ENCODE results near the gene IGF1R. TPM values are rescaled to one million over a fixed set of nuclear protein-coding genes. Genes with fewer than 3 reads are reported as not detected.

Gene IGF1R
- total RNA-seq, 2 experiments from 2014 or later: 22.8 to 24.7 TPM

DNA sequence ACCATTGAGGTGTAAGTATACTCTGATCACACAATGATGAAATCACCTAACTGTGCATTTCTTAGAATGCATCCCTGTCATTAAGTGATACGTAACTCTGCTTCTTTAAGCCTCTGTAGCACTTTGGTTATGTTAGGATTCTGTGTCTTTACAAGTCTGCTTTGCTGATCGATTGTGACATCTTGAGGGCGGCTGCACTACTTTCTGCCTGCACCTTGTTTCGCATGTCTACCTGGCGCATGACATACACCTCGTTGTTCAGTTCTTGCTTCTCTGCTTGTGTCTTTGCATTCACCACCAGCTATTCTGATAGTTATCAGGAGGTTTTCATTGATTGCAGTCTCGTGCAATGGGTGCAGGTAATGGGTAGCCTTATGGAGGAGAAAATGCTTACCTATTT lies 32.7 kb downstream of the IGF1R start:
- Mint-ChIP-seq H3K4me1 (ENCODE audit: low read depth) (peaks cover 39% of the 10 kb centered on the region), H3K4me3 (no peak overlapping the region), H3K36me3 (ENCODE audit: low read depth) (peaks cover 3% of the 10 kb centered on the region), H3K27ac (no peak overlapping the region), H3K9me3 (no peaks in the 10 kb centered on the region), H3K27me3 (no peaks in the 10 kb centered on the region)
- intact Hi-C loops (cut with micrococcal nuclease): no loop called here
- TF ChIP-seq CTCF (IDR thresholded peaks at IDR 0.05): no peak
- ATAC-seq (no peak), DNase-seq (no peak)
- ChIA-PET CTCF (interaction anchor here (1.5 to 1.6 kb wide), 2 partner anchors 23 to 97 kb away, joined by 3 to 4 read pairs; no protein-coding TSS in a partner anchor), POLR2A (no interaction called here)

GRCh38 chr15:98682992-98683701 lies 34.8 kb downstream of the IGF1R start:
- no peaks in the 10 kb centered on the region for H3K36me3 Mint-ChIP-seq (ENCODE audit: low read depth)
- TF ChIP-seq CTCF (IDR thresholded peaks at IDR 0.05): no peak
- POLR2A ChIA-PET: no interaction called here
- H3K27me3 Mint-ChIP-seq: no peaks in the 10 kb centered on the region
- H3K9me3 Mint-ChIP-seq: no peaks in the 10 kb centered on the region
- intact Hi-C loops (cut with micrococcal nuclease): no loop called here
- no peak for DNase-seq
- no peak overlapping the region for H3K4me3 Mint-ChIP-seq
- CTCF ChIA-PET: interaction anchor here (1.0 to 1.9 kb wide), 2 partner anchors 118 to 164 kb away, joined by 3 to 7 read pairs; no protein-coding TSS in a partner anchor
- no peak for ATAC-seq
- no peak overlapping the region for H3K27ac Mint-ChIP-seq
- H3K4me1 Mint-ChIP-seq (ENCODE audit: low read depth): peaks cover 48% of the 10 kb centered on the region

GRCh38 chr15:98683831-98684230 lies 35.5 kb downstream of the IGF1R start:
- Mint-ChIP-seq H3K4me3 (no peak overlapping the region), H3K36me3 (ENCODE audit: low read depth) (no peaks in the 10 kb centered on the region), H3K9me3 (no peaks in the 10 kb centered on the region), H3K27me3 (no peaks in the 10 kb centered on the region), H3K4me1 (ENCODE audit: low read depth) (peaks cover 53% of the 10 kb centered on the region), H3K27ac (no peak overlapping the region)
- intact Hi-C loops (cut with micrococcal nuclease): no loop called here
- TF ChIP-seq CTCF (IDR thresholded peaks at IDR 0.05): no peak
- no peak for ATAC-seq
- ChIA-PET POLR2A (no interaction called here), CTCF (interaction anchor here (0.9 to 1.9 kb wide), 3 partner anchors 21 to 164 kb away, joined by 3 to 7 read pairs (median 3); no protein-coding TSS in a partner anchor)
- DNase-seq: no peak

DNA sequence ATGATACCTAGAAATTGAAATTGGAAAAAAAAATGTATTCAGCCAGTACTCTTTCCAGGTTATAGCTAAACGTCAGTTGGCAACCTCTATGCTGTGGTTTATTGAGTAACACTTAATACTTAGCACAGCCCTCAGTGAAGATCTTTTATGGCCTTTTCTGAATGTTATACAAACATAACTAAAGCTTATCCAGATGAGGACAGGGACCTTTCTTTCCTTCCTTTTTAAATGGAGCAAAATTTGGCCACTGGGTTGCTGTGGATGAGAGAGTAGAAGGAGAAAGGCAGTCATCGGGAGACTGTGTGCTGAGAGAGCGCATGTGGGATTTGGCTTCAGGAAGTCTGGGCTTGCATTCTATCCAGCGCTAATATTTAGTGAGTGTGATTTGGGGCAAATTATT lies 36.1 kb downstream of the IGF1R start:
- Mint-ChIP-seq H3K27ac (no peak overlapping the region), H3K36me3 (ENCODE audit: low read depth) (no peaks in the 10 kb centered on the region), H3K9me3 (no peaks in the 10 kb centered on the region), H3K4me3 (no peak overlapping the region), H3K27me3 (no peaks in the 10 kb centered on the region), H3K4me1 (ENCODE audit: low read depth) (peaks cover 51% of the 10 kb centered on the region)
- ChIA-PET POLR2A (no interaction called here), CTCF (interaction anchor here (0.9 to 1.9 kb wide), 5 partner anchors 20 to 165 kb away, joined by 3 to 7 read pairs (median 4); no protein-coding TSS in a partner anchor)
- DNase-seq (no peak), ATAC-seq (peak; percentile 24)
- TF ChIP-seq CTCF (IDR thresholded peaks at IDR 0.05): no peak
- intact Hi-C loops (cut with micrococcal nuclease): no loop called here

GRCh38 chr15:98684995-98685525 lies 36.7 kb downstream of the IGF1R start:
- intact Hi-C loops (cut with micrococcal nuclease): no loop called here
- Mint-ChIP-seq H3K27ac (no peak overlapping the region), H3K9me3 (no peaks in the 10 kb centered on the region), H3K4me1 (ENCODE audit: low read depth) (peaks cover 51% of the 10 kb centered on the region), H3K4me3 (no peak overlapping the region), H3K27me3 (no peaks in the 10 kb centered on the region), H3K36me3 (ENCODE audit: low read depth) (no peaks in the 10 kb centered on the region)
- ATAC-seq (no peak), DNase-seq (no peak)
- no peak for TF ChIP-seq CTCF (IDR thresholded peaks at IDR 0.05)
- CTCF ChIA-PET: interaction anchor here (0.9 to 1.9 kb wide), 3 partner anchors 25 to 166 kb away, joined by 4 to 7 read pairs (median 5); no protein-coding TSS in a partner anchor
- POLR2A ChIA-PET: no interaction called here

All from activated CD8-positive, alpha-beta T cell treated with anti-CD3 and anti-CD28 coated beads for 36 hours (primary cell).